H1 (cell line): ENCODE data around the gene LPP. TPM values are rescaled to one million over a fixed set of nuclear protein-coding genes. Genes with fewer than 3 reads are reported as not detected.

Experiments used
- CTCF ChIA-PET: fragments of 300-600 bp; sonication (Branson Sonifier 250); formaldehyde crosslinking; loops from one replicate; lab custom pipeline; 2021; ENCODE audit not compliant: partially characterized antibody; lab: Charles Lee
- POLR2A ChIA-PET: fragments of 300-600 bp; sonication (Branson Sonifier 250); formaldehyde crosslinking; loops from one replicate; lab custom pipeline; 2021; ENCODE audit warnings: inconsistent platforms; ENCODE audit not compliant: partially characterized antibody; lab: Charles Lee
- DNase-seq, 2 experiments: peaks; one replicate each; pipeline versions ENCODE4 v3.0.0 to v3.0.0-alpha.2; 2010 to 2022; ENCODE audit warnings: low spot score in 2 of 2, low read depth in 1 of 2, mixed read lengths in 1 of 2
- FAIRE-seq: peaks from 2 replicates; lab custom pipeline; 2011; peaks lifted over from hg19 to GRCh38; lab: Jason Lieb, UNC
- H2AFZ ChIP-seq: 2 replicates; pipeline ENCODE4 v1.8.1; 2012; ENCODE audit warnings: low read length, inconsistent platforms
- H2AK5ac ChIP-seq: 2 replicates; pipeline ENCODE4 v1.6.1; 2013; ENCODE audit warnings: low read depth, low read length
- H2BK120ac ChIP-seq: replicated peaks from 2 replicates; pipeline ENCODE3; 2013; ENCODE audit warnings: low read depth, low read length, inconsistent platforms
- H2BK12ac ChIP-seq: 2 replicates; pipeline ENCODE4 v1.6.1; 2013; ENCODE audit warnings: low read depth, low read length
- H2BK15ac ChIP-seq: 2 replicates; pipeline ENCODE4 v1.6.1; 2013; ENCODE audit warnings: low read length
- H2BK20ac ChIP-seq: 2 replicates; pipeline ENCODE4 v1.6.1; 2013; ENCODE audit warnings: low read length
- H2BK5ac ChIP-seq: 2 replicates; pipeline ENCODE4 v1.6.1; 2013; ENCODE audit warnings: low read depth, low read length
- H3K14ac ChIP-seq: 2 replicates; pipeline ENCODE4 v1.6.1; 2013; ENCODE audit warnings: inconsistent platforms; ENCODE audit not compliant: insufficient read length
- H3K18ac ChIP-seq: 2 replicates; pipeline ENCODE4 v1.6.1; 2013; ENCODE audit warnings: low read length; ENCODE audit errors: extremely low read depth
- H3K23ac ChIP-seq: 2 replicates; pipeline ENCODE4 v1.6.1; 2013; ENCODE audit warnings: inconsistent platforms; ENCODE audit not compliant: insufficient read length
- H3K23me2 ChIP-seq: 2 replicates; pipeline ENCODE4 v1.6.1; 2013; ENCODE audit warnings: low read depth, low read length
- H3K27ac ChIP-seq: 2 replicates; pipeline ENCODE4 v1.6.1; 2011; ENCODE audit warnings: low read depth, low read length, inconsistent platforms
- H3K27me3 ChIP-seq, 4 experiments: replicated peaks in 1 of 4; 1 replicate in 1 of 4; 2 replicates in 3 of 4; pipeline versions ENCODE4 v1.6.1 to v1.8.1; 2011 to 2013; ENCODE audit warnings: low read length in 3 of 4, mild to moderate bottlenecking in 3 of 4, inconsistent platforms in 2 of 4, mixed read lengths in 2 of 4, moderate library complexity in 1 of 4; ENCODE audit not compliant: control insufficient read depth in 3 of 4, insufficient read depth in 3 of 4; ENCODE audit errors: extremely low read depth in 1 of 4
- H3K36me3 ChIP-seq, 4 experiments: 2 replicates each; pipeline versions ENCODE4 v1.6.1 to v1.8.1; 2011 to 2013; ENCODE audit warnings: mild to moderate bottlenecking in 4 of 4, low read length in 3 of 4, moderate library complexity in 2 of 4, control low read depth in 1 of 4, inconsistent platforms in 1 of 4; ENCODE audit not compliant: insufficient read depth in 4 of 4, control insufficient read depth in 2 of 4
- H3K4ac ChIP-seq: replicated peaks from 2 replicates; pipeline ENCODE3; 2013; ENCODE audit warnings: low read length, low read depth, mixed read lengths, inconsistent platforms; ENCODE audit not compliant: insufficient read length
- H3K4me1 ChIP-seq, 4 experiments: replicated peaks in 1 of 4; 1 replicate in 1 of 4; 2 replicates in 3 of 4; pipeline versions ENCODE4 v1.6.1 to v1.8.1; 2011 to 2013; ENCODE audit warnings: low read length in 3 of 4, inconsistent platforms in 2 of 4, mixed read lengths in 1 of 4; ENCODE audit not compliant: insufficient read depth in 4 of 4, control insufficient read depth in 3 of 4
- H3K4me2 ChIP-seq, 2 experiments: 2 replicates each; pipeline versions ENCODE4 v1.6.1 to v1.8.1; 2011 to 2013; ENCODE audit warnings: low read depth in 2 of 2, low read length in 2 of 2, control low read depth in 1 of 2, inconsistent platforms in 1 of 2, mild to moderate bottlenecking in 1 of 2; ENCODE audit not compliant: insufficient read depth in 1 of 2
- H3K4me3 ChIP-seq, 4 experiments: fragments of 200-600, 300-600 bp in 1 of 4; sonication (generic), shearing (Covaris generic), sonication (Bioruptor Twin) in 1 of 4; 2 replicates each; pipeline versions ENCODE4 v1.5.1 to v1.8.1; 2011 to 2016; ENCODE audit warnings: low read length in 4 of 4, low read depth in 3 of 4, control low read depth in 2 of 4, inconsistent platforms in 2 of 4, mild to moderate bottlenecking in 2 of 4, mixed read lengths in 1 of 4, moderate library complexity in 1 of 4; ENCODE audit not compliant: insufficient read depth in 2 of 4; ENCODE audit errors: extremely low read depth in 1 of 4
- H3K56ac ChIP-seq: replicated peaks from 2 replicates; pipeline ENCODE3; 2013; ENCODE audit warnings: low read depth, mild to moderate bottlenecking, mixed read lengths, low read length, inconsistent platforms; ENCODE audit not compliant: insufficient read length
- H3K79me1 ChIP-seq: 2 replicates; pipeline ENCODE4 v1.6.1; 2013; ENCODE audit warnings: low read depth, low read length, control low read depth
- H3K79me2 ChIP-seq, 2 experiments: 2 replicates each; pipeline versions ENCODE4 v1.6.1 to v1.8.1; 2012 to 2013; ENCODE audit warnings: low read length in 2 of 2, mild to moderate bottlenecking in 2 of 2, inconsistent platforms in 1 of 2; ENCODE audit not compliant: insufficient read depth in 2 of 2, control insufficient read depth in 1 of 2
- H3K9ac ChIP-seq, 4 experiments: replicated peaks in 1 of 4; 1 replicate in 1 of 4; 2 replicates in 3 of 4; pipeline versions ENCODE4 v1.6.1 to v1.8.1; 2011 to 2013; ENCODE audit warnings: low read depth in 3 of 4, low read length in 3 of 4, control low read depth in 2 of 4, mild to moderate bottlenecking in 2 of 4, moderate library complexity in 2 of 4, inconsistent platforms in 1 of 4; ENCODE audit errors: extremely low read depth in 1 of 4
- H3K9me3 ChIP-seq, 2 experiments: 2 replicates each; pipeline versions ENCODE4 v1.6.1 to v1.8.1; 2012 to 2013; ENCODE audit warnings: mild to moderate bottlenecking in 2 of 2, moderate library complexity in 2 of 2, control low read depth in 1 of 2, inconsistent platforms in 1 of 2, low read depth in 1 of 2, low read length in 1 of 2, mixed read lengths in 1 of 2; ENCODE audit not compliant: insufficient read depth in 2 of 2
- H4K20me1 ChIP-seq, 2 experiments: replicated peaks in 1 of 2; 2 replicates each; pipeline versions ENCODE3 to v1.8.1; 2011 to 2013; ENCODE audit warnings: inconsistent platforms in 2 of 2, low read length in 2 of 2, mild to moderate bottlenecking in 1 of 2; ENCODE audit not compliant: insufficient read depth in 2 of 2, control insufficient read depth in 1 of 2
- H4K5ac ChIP-seq: 2 replicates; pipeline ENCODE4 v1.6.1; 2013; ENCODE audit warnings: low read length, low read depth, mixed read lengths, inconsistent platforms; ENCODE audit not compliant: insufficient read length
- H4K8ac ChIP-seq: 2 replicates; pipeline ENCODE4 v1.8.0; 2013; ENCODE audit warnings: mild to moderate bottlenecking, moderate library complexity, low read length, inconsistent platforms; ENCODE audit not compliant: insufficient read depth; ENCODE audit errors: extremely low read depth
- H4K91ac ChIP-seq: replicated peaks from 2 replicates; pipeline ENCODE3; 2013; ENCODE audit warnings: low read length, mixed read lengths, inconsistent platforms; ENCODE audit not compliant: insufficient read length
- KDM5A ChIP-seq: fragments of 200-600 bp; IDR thresholded peaks from 2 replicates; pipeline ENCODE4 v1.7.1; 2012; ENCODE audit warnings: mild to moderate bottlenecking, low read length, inconsistent platforms, mixed read lengths
- PHF8 ChIP-seq: fragments of 200-600 bp; sonication (generic); conservative IDR thresholded peaks from 2 replicates; pipeline ENCODE4 v1.7.1; 2012; ENCODE audit warnings: low read depth, mild to moderate bottlenecking, inconsistent platforms, low read length, moderate library complexity
- POLR2A ChIP-seq, 2 experiments: IDR thresholded peaks; 1 replicate in 1 of 2; 2 replicates in 1 of 2; pipeline ENCODE4 v1.6.1; 2011; ENCODE audit warnings: low read depth in 2 of 2, low read length in 2 of 2, mild to moderate bottlenecking in 2 of 2; ENCODE audit errors: control extremely low read depth in 1 of 2
- YY1 ChIP-seq: IDR thresholded peaks from 2 replicates; pipeline ENCODE4 v1.6.1; 2011; ENCODE audit warnings: low read depth, mild to moderate bottlenecking, low read length
- WGBS, 2 experiments: shearing (Covaris generic) in 1 of 2; methylation state at CpG; one replicate each; pipeline versions ENCODE4 v1.1.6 to v1.1.7; 2013 to 2015; ENCODE audit warnings: low lambda C conversion rate in 2 of 2, mixed read lengths in 2 of 2, inconsistent platforms in 1 of 2, low coverage in 1 of 2, missing lambda C conversion rate in 1 of 2; ENCODE audit not compliant: insufficient replicate concordance in 2 of 2, insufficient coverage in 1 of 2, insufficient read length in 1 of 2; ENCODE audit errors: extremely low coverage in 1 of 2, missing lambda C conversion rate in 1 of 2; 5-methylcytosine and 5-hydroxymethylcytosine counted together
- polyA plus RNA-seq, 7 experiments: library from polyadenylated mRNA; depleted of rRNA in 3 of 7; stranded (reverse) in 5 of 7; unstranded in 2 of 7; fragments of >200 nt in 5 of 7; fragments of 200-250 nt in 2 of 7; gene quantifications; 1 replicate in 5 of 7; 2 replicates in 1 of 7; 4 replicates in 1 of 7; pipeline versions ENCODE4 v1.2.1 to v1.2.3, GENCODE V29; 2011 to 2013; ENCODE audit warnings: missing spikeins in 2 of 7, mixed read lengths in 2 of 7
- total RNA-seq: library from RNA; stranded (reverse); fragmentation: NEBNext Ultra II Directional; extraction: Animal tissue kit (Norgen Biotek cat#: 25700); gene quantifications from 2 replicates; pipeline ENCODE4 v1.2.1, GENCODE V29; 2021

The LPP gene
- total and polyA plus RNA-seq, 2 of the 8 experiments (the other 6 are each of a cell fraction or from before 2014, with no cell fraction given), result 10.0 to 53.3 TPM

DNA sequence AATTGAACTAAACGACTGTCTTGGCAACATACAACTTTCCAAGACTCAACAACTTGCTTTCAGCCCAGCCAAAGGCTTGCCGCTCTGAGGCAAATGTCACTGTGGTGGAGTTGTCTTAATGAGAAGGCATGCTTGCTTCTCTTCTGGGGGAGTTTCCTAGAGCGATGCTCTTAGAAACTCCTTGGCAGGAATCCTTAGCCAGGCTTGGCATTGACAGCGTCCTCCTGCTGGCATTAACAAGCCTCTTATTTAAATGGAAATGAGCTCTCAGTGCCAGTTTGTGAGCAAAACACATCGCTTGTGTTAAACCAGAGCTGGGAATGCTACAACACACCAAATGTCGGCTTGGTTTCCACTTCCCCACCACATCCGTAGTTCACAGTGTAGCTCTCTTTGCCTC lies 752.3 kb downstream of the LPP start:
- H3K79me1 ChIP-seq, result no peaks in the 10 kb centered on the region
- no peak overlapping the region for H2BK5ac ChIP-seq
- no peak overlapping the region for H2BK20ac ChIP-seq
- no peak overlapping the region for H3K56ac ChIP-seq
- H3K79me2 ChIP-seq, result no peaks in the 10 kb centered on the region
- peaks cover 0 to 8% (median 1%) of the 10 kb centered on the region in 4 experiments; a peak in 2 of 7 replicates for H3K4me1 ChIP-seq
- no peak overlapping the region for H4K91ac ChIP-seq
- no peak overlapping the region for H3K9ac ChIP-seq
- H3K23ac ChIP-seq, result no peak overlapping the region
- no peak overlapping the region for H4K5ac ChIP-seq
- no peak overlapping the region for H3K14ac ChIP-seq
- H3K27me3 ChIP-seq, result no peaks in the 10 kb centered on the region
- POLR2A ChIA-PET, result no interaction called here
- H4K8ac ChIP-seq, result no peak overlapping the region
- WGBS, 2 experiments, result 50% methylated on average over 7 of the region's 7 CpGs; no CpG with 5 or more reads in 1 of the 2 experiments
- no peaks in the 10 kb centered on the region for H3K9me3 ChIP-seq
- H2BK120ac ChIP-seq, result no peak overlapping the region
- H2AFZ ChIP-seq, result no peak overlapping the region
- no peak overlapping the region for H2AK5ac ChIP-seq
- no peak for TF ChIP-seq POLR2A (IDR thresholded peaks at IDR 0.05; ENCODE audit: control extremely low read depth in 1 of 2, low read depth in 2 of 2, low read length in 2 of 2)
- TF ChIP-seq KDM5A, result no peak
- TF ChIP-seq PHF8, result no peak
- TF ChIP-seq YY1, result 0 out of 2 replicates have a peak, but pooled peaks have one; percentile 60
- H2BK12ac ChIP-seq, result no peak overlapping the region
- H3K36me3 ChIP-seq, result no peaks in the 10 kb centered on the region
- no peaks in the 10 kb centered on the region for H3K23me2 ChIP-seq
- H3K18ac ChIP-seq, result no peak overlapping the region
- FAIRE-seq, result no peak
- no peak overlapping the region for H3K27ac ChIP-seq
- DNase-seq, result peak in 1 of 2 experiments; percentile 10
- CTCF ChIA-PET, result interaction anchor here (0.6 to 1.4 kb wide), 6 partner anchors 8 to 644 kb away, joined by 3 to 4 read pairs (median 4); no protein-coding TSS in a partner anchor
- no peak overlapping the region for H3K4ac ChIP-seq
- H3K4me3 ChIP-seq, result no peak overlapping the region
- H4K20me1 ChIP-seq, result no peaks in the 10 kb centered on the region
- H2BK15ac ChIP-seq, result no peak overlapping the region
- H3K4me2 ChIP-seq, result peak overlapping the region; percentile 22 to 26; a peak in 3 of 4 replicates
